ENCODE data around the gene PHKB. TPM values are rescaled to one million over a fixed set of nuclear protein-coding genes. Genes with fewer than 3 reads are reported as not detected.

The PHKB gene
- total RNA-seq, 1 donor from 2014 or later, result 49.6 TPM

DNA sequence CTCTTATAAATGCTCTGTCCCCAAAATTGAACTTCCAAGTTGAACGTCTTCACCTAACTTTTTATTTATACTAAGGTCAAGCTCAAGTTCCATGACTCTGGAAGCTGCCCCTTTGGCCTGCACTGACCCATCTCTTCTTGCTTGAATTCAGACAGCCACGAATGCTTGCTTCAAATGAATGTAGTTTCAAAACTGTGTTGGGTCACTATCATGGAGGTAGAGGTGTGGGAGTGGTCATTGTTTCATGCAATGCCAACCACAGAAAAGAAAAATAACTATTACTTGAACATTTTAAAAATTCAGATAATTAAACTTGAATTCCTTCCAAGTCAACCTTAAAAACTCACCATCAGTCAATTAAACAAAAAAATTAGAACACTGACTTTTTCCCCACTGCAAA, 2.8 kb upstream of the PHKB start:
- Histone ChIP-seq H3K9ac (ENCODE audit: low read length) (no peak overlapping the region), H3K4me2 (ENCODE audit: low read length) (no peak overlapping the region), H3K4me1 (ENCODE audit: insufficient read depth, low read length) (peaks cover 12% of the 10 kb centered on the region), H3K27me3 (ENCODE audit: insufficient read depth, low read length) (no peaks in the 10 kb centered on the region), H2AFZ (ENCODE audit: low read depth, low read length) (no peak overlapping the region), H3K4me3 (ENCODE audit: insufficient read depth, low read depth, low read length) (no peak overlapping the region), H3K36me3 (ENCODE audit: insufficient read depth, low read length) (peaks cover 10% of the 10 kb centered on the region), H3K79me2 (ENCODE audit: insufficient read depth, low read length) (peaks cover 20% of the 10 kb centered on the region), H3K9me3 (ENCODE audit: insufficient read depth, low read depth, low read length) (no peaks in the 10 kb centered on the region), H4K20me1 (ENCODE audit: insufficient read depth, low read length) (no peaks in the 10 kb centered on the region), H3K27ac (ENCODE audit: low read depth, low read length) (no peak overlapping the region)
- Mint-ChIP-seq H3K4me1 (ENCODE audit: low read depth, unreplicated experiment) (peaks cover 13% of the 10 kb centered on the region), H3K36me3 (ENCODE audit: low read depth, unreplicated experiment) (peaks cover 1% of the 10 kb centered on the region), H3K9me3 (ENCODE audit: unreplicated experiment) (no peaks in the 10 kb centered on the region), H3K27me3 (ENCODE audit: low read depth, unreplicated experiment) (no peaks in the 10 kb centered on the region), H3K27ac (ENCODE audit: unreplicated experiment) (no peak overlapping the region), H3K4me3 (ENCODE audit: unreplicated experiment) (no peak overlapping the region)
- TF ChIP-seq EZH2 (IDR thresholded peaks at IDR 0.05; ENCODE audit: insufficient read depth, low read length), result no peak
- TF ChIP-seq, protein P1, sequence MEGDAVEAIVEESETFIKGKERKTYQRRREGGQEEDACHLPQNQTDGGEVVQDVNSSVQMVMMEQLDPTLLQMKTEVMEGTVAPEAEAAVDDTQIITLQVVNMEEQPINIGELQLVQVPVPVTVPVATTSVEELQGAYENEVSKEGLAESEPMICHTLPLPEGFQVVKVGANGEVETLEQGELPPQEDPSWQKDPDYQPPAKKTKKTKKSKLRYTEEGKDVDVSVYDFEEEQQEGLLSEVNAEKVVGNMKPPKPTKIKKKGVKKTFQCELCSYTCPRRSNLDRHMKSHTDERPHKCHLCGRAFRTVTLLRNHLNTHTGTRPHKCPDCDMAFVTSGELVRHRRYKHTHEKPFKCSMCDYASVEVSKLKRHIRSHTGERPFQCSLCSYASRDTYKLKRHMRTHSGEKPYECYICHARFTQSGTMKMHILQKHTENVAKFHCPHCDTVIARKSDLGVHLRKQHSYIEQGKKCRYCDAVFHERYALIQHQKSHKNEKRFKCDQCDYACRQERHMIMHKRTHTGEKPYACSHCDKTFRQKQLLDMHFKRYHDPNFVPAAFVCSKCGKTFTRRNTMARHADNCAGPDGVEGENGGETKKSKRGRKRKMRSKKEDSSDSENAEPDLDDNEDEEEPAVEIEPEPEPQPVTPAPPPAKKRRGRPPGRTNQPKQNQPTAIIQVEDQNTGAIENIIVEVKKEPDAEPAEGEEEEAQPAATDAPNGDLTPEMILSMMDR (IDR thresholded peaks at IDR 0.05; ENCODE audit: insufficient read depth, low read depth, low read length), result no peak
- DNase-seq (ENCODE audit: low read depth) (no peak), FAIRE-seq (no peak)

DNA sequence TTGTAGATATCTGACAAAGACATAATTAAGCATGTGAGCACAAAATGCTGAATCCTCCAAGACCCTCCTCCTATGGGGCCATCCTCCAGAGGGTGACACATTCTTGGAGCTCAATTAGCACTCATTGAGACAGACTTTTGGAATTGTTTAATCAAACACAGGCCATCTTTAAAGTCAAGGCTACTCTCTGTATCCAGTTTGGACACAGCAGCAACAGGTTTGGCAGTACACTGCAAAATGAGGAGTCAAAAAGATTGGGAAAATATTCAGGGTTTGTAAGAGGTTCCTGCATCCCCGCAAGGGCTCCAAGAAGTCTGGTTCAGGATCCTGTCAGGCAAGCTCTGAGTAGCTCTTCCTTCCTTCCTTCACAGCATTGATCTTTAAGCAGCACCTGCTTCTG, 1.5 kb upstream of the PHKB start:
- no peak overlapping the region for H3K27ac Mint-ChIP-seq (ENCODE audit: unreplicated experiment)
- no peak for FAIRE-seq
- H3K4me3 ChIP-seq (ENCODE audit: insufficient read depth, low read depth, low read length), result peak overlapping the region; percentile 87

DNA sequence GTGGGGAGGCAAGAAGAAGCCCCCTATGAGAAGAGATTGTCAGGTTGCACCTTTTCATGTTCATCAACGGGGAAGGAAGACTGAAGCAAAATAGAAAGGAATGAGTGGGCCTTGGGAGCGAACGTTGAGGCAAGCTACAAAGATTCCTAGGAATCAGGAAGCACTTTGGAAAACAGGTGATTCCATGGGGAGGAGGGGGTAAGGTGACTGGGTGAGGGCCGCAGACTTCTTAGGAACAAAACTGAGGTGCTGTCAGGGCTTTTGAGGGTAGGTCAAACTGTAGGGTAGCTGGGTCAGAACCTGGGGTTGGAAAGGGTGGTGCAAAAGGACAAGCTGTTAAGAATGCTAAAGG, 796 bp upstream of the PHKB start:
- Histone ChIP-seq H2AFZ (ENCODE audit: low read depth, low read length) (peak overlapping the region; percentile 93), H3K4me1 (ENCODE audit: insufficient read depth, low read length) (peaks cover 12% of the 10 kb centered on the region), H3K9me3 (ENCODE audit: insufficient read depth, low read depth, low read length) (no peaks in the 10 kb centered on the region), H3K79me2 (ENCODE audit: insufficient read depth, low read length) (peaks cover 20% of the 10 kb centered on the region), H3K27me3 (ENCODE audit: insufficient read depth, low read length) (no peaks in the 10 kb centered on the region), H3K9ac (ENCODE audit: low read length) (peak overlapping the region; percentile 95), H3K27ac (ENCODE audit: low read depth, low read length) (peak overlapping the region; percentile 98), H3K36me3 (ENCODE audit: insufficient read depth, low read length) (peaks cover 6% of the 10 kb centered on the region), H4K20me1 (ENCODE audit: insufficient read depth, low read length) (no peaks in the 10 kb centered on the region), H3K4me2 (ENCODE audit: low read length) (peak overlapping the region; percentile 99), H3K4me3 (ENCODE audit: insufficient read depth, low read depth, low read length) (peak overlapping the region; percentile 87)
- Mint-ChIP-seq H3K36me3 (ENCODE audit: low read depth, unreplicated experiment) (peaks cover 1% of the 10 kb centered on the region), H3K27me3 (ENCODE audit: low read depth, unreplicated experiment) (no peaks in the 10 kb centered on the region), H3K9me3 (ENCODE audit: unreplicated experiment) (no peaks in the 10 kb centered on the region), H3K27ac (ENCODE audit: unreplicated experiment) (peak overlapping the region; percentile 98), H3K4me1 (ENCODE audit: low read depth, unreplicated experiment) (peaks cover 13% of the 10 kb centered on the region), H3K4me3 (ENCODE audit: unreplicated experiment) (peak overlapping the region; percentile 98)
- FAIRE-seq (no peak), DNase-seq (ENCODE audit: low read depth) (peak; percentile 25)
- TF ChIP-seq, protein P1 (IDR thresholded peaks at IDR 0.05; ENCODE audit: insufficient read depth, low read depth, low read length), result no peak
- TF ChIP-seq EZH2 (IDR thresholded peaks at IDR 0.05; ENCODE audit: insufficient read depth, low read length), result no peak

More for the DNA sequence above, 1.5 kb upstream of the PHKB start:
- Mint-ChIP-seq H3K36me3 (ENCODE audit: low read depth, unreplicated experiment) (peaks cover 1% of the 10 kb centered on the region), H3K9me3 (ENCODE audit: unreplicated experiment) (no peaks in the 10 kb centered on the region), H3K27me3 (ENCODE audit: low read depth, unreplicated experiment) (no peaks in the 10 kb centered on the region), H3K4me1 (ENCODE audit: low read depth, unreplicated experiment) (peaks cover 13% of the 10 kb centered on the region), H3K4me3 (ENCODE audit: unreplicated experiment) (peak overlapping the region; percentile 98)
- no peak for DNase-seq (ENCODE audit: low read depth)
- peaks cover 9% of the 10 kb centered on the region for H3K36me3 ChIP-seq (ENCODE audit: insufficient read depth, low read length)
- H3K9me3 ChIP-seq (ENCODE audit: insufficient read depth, low read depth, low read length), result no peaks in the 10 kb centered on the region
- no peaks in the 10 kb centered on the region for H3K27me3 ChIP-seq (ENCODE audit: insufficient read depth, low read length)
- peak overlapping the region; percentile 99 for H3K4me2 ChIP-seq (ENCODE audit: low read length)
- peak overlapping the region; percentile 95 for H3K9ac ChIP-seq (ENCODE audit: low read length)
- no peak for TF ChIP-seq EZH2 (IDR thresholded peaks at IDR 0.05; ENCODE audit: insufficient read depth, low read length)
- TF ChIP-seq, protein P1 (IDR thresholded peaks at IDR 0.05; ENCODE audit: insufficient read depth, low read depth, low read length), result no peak
- H3K4me1 ChIP-seq (ENCODE audit: insufficient read depth, low read length), result peaks cover 12% of the 10 kb centered on the region
- no peaks in the 10 kb centered on the region for H4K20me1 ChIP-seq (ENCODE audit: insufficient read depth, low read length)
- no peak overlapping the region for H2AFZ ChIP-seq (ENCODE audit: low read depth, low read length)
- H3K27ac ChIP-seq (ENCODE audit: low read depth, low read length), result no peak overlapping the region
- peaks cover 20% of the 10 kb centered on the region for H3K79me2 ChIP-seq (ENCODE audit: insufficient read depth, low read length)
